Endothelial cell (in vitro differentiated cells): ENCODE data around the gene GPALPP1. TPM values are rescaled to one million over a fixed set of nuclear protein-coding genes. Genes with fewer than 3 reads are reported as not detected.
"Not testable (repeated sequence)": the region's sequence is repeated elsewhere in the genome, so short reads cannot be mapped to it uniquely, and the experiment has no call there.

Experiments used
- DNase-seq: peaks from one replicate; pipeline ENCODE4 v3.0.0; 2021; ENCODE audit warnings: low spot score
- H3K27ac Mint-ChIP-seq: one replicate; pipeline ENCODE4 v1.8.0; 2021; ENCODE audit warnings: mixed read lengths, inconsistent platforms; ENCODE audit not compliant: unreplicated experiment
- H3K27me3 Mint-ChIP-seq: one replicate; pipeline ENCODE4 v1.8.0; 2021; ENCODE audit warnings: mild to moderate bottlenecking, moderate library complexity, mixed read lengths, inconsistent platforms; ENCODE audit not compliant: unreplicated experiment
- H3K36me3 Mint-ChIP-seq: one replicate; pipeline ENCODE4 v1.8.0; 2021; ENCODE audit warnings: mild to moderate bottlenecking, low read depth, mixed read lengths, inconsistent platforms; ENCODE audit not compliant: unreplicated experiment
- H3K4me1 Mint-ChIP-seq: one replicate; pipeline ENCODE4 v1.8.0; 2021; ENCODE audit warnings: mild to moderate bottlenecking, mixed read lengths, inconsistent platforms; ENCODE audit not compliant: unreplicated experiment
- H3K4me3 Mint-ChIP-seq: one replicate; pipeline ENCODE4 v1.8.0; 2021; ENCODE audit warnings: mild to moderate bottlenecking, mixed read lengths, inconsistent platforms; ENCODE audit not compliant: unreplicated experiment
- H3K9me3 Mint-ChIP-seq: one replicate; pipeline ENCODE4 v1.8.0; 2021; ENCODE audit warnings: mixed read lengths, inconsistent platforms; ENCODE audit not compliant: unreplicated experiment
- CTCF ChIP-seq: fragments of 200-600 bp; sonication (generic); IDR thresholded peaks from one replicate; pipeline ENCODE4 v1.5.0; 2021; ENCODE audit warnings: antibody characterized with exemption; ENCODE audit not compliant: unreplicated experiment
- total RNA-seq: library from RNA; stranded (reverse); fragmentation: NEBNext Ultra II Directional; extraction: Animal tissue kit (Norgen Biotek cat#: 25700); gene quantifications from one replicate; pipeline ENCODE4 v1.2.1, GENCODE V29; 2021; ENCODE audit not compliant: unreplicated experiment

The GPALPP1 gene
- total RNA-seq, 1 donor from 2014 or later = 26.1 TPM

GRCh38 chr13:45016792-45017425, 27.6 kb downstream of the GPALPP1 start:
- Mint-ChIP-seq H3K27me3 (no peaks in the 10 kb centered on the region), H3K4me3 (no peak overlapping the region), H3K36me3 (peaks cover 7% of the 10 kb centered on the region), H3K9me3 (no peaks in the 10 kb centered on the region), H3K27ac (no peak overlapping the region), H3K4me1 (no peaks in the 10 kb centered on the region)
- DNase-seq = no peak
- no peak for TF ChIP-seq CTCF

- not testable (repeated sequence) for H3K9me3 Mint-ChIP-seq, DNase-seq, H3K27ac Mint-ChIP-seq, H3K27me3 Mint-ChIP-seq, H3K4me1 Mint-ChIP-seq, H3K4me3 Mint-ChIP-seq, H3K36me3 Mint-ChIP-seq
Measured at GRCh38 chr13:45019981-45020380, 30.6 kb downstream of the GPALPP1 start.

GRCh38 chr13:45021250-45021649, 31.9 kb downstream of the GPALPP1 start:
- Mint-ChIP-seq H3K36me3 (peaks cover 3% of the 10 kb centered on the region), H3K4me3 (no peak overlapping the region), H3K9me3 (no peaks in the 10 kb centered on the region), H3K27me3 (no peaks in the 10 kb centered on the region), H3K4me1 (no peaks in the 10 kb centered on the region), H3K27ac (no peak overlapping the region)
- no peak for TF ChIP-seq CTCF
- no peak for DNase-seq

- no peak for DNase-seq
- Mint-ChIP-seq H3K4me1 (no peaks in the 10 kb centered on the region), H3K4me3 (no peak overlapping the region), H3K27ac (no peak overlapping the region), H3K9me3 (no peaks in the 10 kb centered on the region), H3K36me3 (peaks cover 3% of the 10 kb centered on the region), H3K27me3 (no peaks in the 10 kb centered on the region)
- no peak for TF ChIP-seq CTCF
Measured at GRCh38 chr13:45024847-45025246, 35.5 kb downstream of the GPALPP1 start.

- no peaks in the 10 kb centered on the region for H3K9me3 Mint-ChIP-seq
- TF ChIP-seq CTCF = no peak
- no peaks in the 10 kb centered on the region for H3K4me1 Mint-ChIP-seq
- H3K36me3 Mint-ChIP-seq = no peaks in the 10 kb centered on the region
- no peak overlapping the region for H3K4me3 Mint-ChIP-seq
- H3K27ac Mint-ChIP-seq = no peak overlapping the region
- no peak for DNase-seq
- H3K27me3 Mint-ChIP-seq = peaks cover 3% of the 10 kb centered on the region
Measured at GRCh38 chr13:45034342-45034741, 45.0 kb downstream of the GPALPP1 start.
